ENCODE data around the gene PLD1. TPM values are rescaled to one million over a fixed set of nuclear protein-coding genes. Genes with fewer than 3 reads are reported as not detected.

PLD1 gene
- total RNA-seq, 1 donor from 2014 or later = 4.1 TPM

DNA sequence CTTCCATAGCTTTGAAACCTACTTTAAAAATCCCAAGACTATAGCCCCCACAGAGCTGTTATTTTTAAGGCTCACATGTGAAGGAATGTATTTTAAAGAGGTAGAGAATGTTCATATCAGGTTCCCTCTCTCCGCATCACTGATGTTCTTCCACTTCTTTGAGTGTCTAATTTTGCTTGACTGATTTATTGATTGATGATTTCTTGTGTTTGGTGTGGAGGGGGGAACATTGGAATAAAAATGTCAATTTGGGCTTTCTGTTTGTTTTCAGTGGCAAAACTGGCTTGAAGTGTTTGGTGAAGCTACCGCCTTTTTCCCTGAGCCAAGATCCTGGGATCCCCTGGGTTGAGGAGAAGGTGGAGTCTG lies 30.1 kb upstream of the PLD1 start:
- FAIRE-seq (no peak), DNase-seq (ENCODE audit: low spot score in 2 of 2) (no peak)

GRCh38 chr3:171839270-171839669 lies 29.0 kb upstream of the PLD1 start:
- no peak for DNase-seq (ENCODE audit: low spot score in 2 of 2)
- no peak for FAIRE-seq

DNA sequence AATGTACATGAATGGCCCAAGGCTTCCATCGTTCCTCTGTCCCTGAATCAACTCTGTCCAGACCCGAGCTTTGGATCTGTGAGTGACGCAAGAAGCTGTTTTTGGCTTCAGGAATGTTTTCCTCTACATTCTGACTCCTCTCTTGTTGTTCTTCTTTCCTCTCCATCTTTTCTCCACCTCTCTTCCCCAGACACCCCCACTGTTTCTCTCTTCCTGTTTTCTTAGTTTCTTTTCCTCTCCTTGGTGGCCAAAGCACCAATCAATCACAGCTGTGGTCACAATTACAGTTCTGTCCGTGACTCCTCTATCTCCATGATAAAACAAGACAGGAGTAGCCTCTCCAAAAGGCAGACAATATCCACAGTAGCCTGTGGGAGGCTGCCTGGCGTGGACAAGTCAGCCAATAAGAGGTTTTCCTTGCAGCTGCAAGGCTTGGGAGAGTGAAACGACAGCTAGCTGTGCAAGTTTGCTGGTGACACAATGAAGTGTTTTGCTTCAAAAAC lies 28.0 kb upstream of the PLD1 start:
- DNase-seq (ENCODE audit: low spot score in 2 of 2) (no peak), FAIRE-seq (no peak)

DNA sequence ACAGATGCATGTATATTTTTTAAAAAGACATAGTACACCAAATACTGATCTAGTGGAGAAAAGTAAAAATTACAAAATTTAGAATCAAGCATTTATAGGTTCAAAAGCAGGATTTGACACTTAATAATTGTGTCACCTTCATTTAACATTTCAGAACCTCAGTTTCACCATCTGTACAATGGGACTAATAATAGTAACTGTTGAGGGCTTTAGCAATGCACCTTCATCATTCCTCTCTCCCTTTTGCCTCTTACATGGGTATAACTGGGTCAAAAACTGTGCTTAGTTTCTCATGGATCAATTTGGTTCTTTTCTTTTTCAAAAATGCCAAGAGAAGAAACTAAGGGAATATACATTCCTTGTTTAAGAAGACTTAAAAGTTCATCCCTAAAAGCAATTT lies 27.4 kb upstream of the PLD1 start:
- FAIRE-seq (no peak), DNase-seq (ENCODE audit: low spot score in 2 of 2) (no peak)

GRCh38 chr3:171836855-171837254 lies 26.6 kb upstream of the PLD1 start:
- no peak for FAIRE-seq

DNA sequence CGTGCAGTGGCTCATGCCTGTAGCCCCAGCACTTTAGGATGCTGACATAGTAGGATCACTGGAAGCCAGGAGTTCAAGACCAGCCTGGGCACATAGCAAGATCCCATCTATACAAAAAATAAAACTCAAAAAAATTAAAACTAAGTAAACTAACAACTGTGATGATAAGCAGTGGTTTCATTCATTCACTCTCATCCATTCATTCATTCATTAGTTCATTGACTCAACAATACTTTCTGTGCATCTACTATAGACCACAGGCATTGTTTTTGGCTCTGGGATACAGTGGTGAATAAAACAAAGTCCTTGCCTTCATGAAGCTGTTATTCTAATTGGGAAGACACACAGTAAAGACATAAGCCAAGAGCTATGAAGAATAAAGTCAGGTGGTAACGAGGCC lies 25.3 kb upstream of the PLD1 start:
- FAIRE-seq (no peak), DNase-seq (ENCODE audit: low spot score in 2 of 2) (no peak)

More at GRCh38 chr3:171836855-171837254, 26.6 kb upstream of the PLD1 start:
- DNase-seq (ENCODE audit: low spot score in 2 of 2) = no peak

- FAIRE-seq = no peak
These were observed 24.8 kb upstream of the PLD1 start for GRCh38 chr3:171835116-171835515.

DNA sequence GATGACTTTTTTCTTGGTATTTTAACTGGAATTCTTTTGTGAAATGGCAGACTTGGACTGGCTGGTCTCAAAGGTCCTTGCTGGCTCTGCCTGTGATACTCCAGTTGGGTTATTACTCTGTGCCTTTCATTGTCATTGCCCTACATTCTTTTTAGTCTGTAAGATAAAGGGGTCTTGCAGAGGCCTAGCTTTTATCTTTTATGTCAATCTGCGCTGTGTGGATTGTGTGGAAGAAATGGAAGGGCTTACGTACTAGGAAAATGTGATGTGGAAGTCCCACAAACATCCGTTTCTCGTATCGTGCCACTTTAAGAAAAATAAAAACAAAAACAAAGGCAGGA lies 24.1 kb upstream of the PLD1 start:
- FAIRE-seq = no peak
- DNase-seq (ENCODE audit: low spot score in 2 of 2) = no peak

More at GRCh38 chr3:171835116-171835515, 24.8 kb upstream of the PLD1 start:
- DNase-seq (ENCODE audit: low spot score in 2 of 2) = no peak

DNA sequence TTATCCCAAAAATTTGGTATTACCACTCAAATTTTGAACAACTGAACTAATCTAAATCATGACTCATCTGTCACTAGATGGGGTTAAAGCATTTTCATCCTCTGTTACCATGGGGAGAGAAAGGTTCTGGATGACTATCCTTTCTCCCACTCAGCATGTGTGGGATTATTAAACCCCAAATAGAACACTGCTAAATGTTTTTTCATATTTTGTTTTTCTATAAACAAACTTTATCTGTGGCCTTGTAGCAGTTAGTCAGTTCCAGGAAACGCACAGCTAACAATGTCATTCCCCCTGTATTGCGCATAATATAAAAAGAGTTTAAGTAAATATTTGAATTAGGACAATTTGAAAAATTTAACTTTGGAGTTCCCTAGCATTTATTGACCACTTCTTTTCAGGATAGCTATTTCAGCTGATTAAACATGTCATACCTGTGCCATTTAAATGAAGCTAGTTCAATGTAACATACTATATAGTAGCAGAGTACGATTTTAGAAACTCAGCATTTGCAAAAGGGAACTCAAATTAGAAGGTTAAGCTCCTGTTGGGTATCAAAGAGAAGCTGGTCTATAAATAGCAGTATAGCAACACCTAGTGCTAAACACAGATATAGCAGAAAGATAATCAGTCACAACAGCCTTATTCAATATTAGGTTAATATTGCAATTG lies 23.6 kb upstream of the PLD1 start:
- FAIRE-seq (no peak), DNase-seq (ENCODE audit: low spot score in 2 of 2) (no peak)

- no peak for DNase-seq (ENCODE audit: low spot score in 2 of 2)
These were observed 22.7 kb upstream of the PLD1 start for GRCh38 chr3:171832989-171833388.

DNA sequence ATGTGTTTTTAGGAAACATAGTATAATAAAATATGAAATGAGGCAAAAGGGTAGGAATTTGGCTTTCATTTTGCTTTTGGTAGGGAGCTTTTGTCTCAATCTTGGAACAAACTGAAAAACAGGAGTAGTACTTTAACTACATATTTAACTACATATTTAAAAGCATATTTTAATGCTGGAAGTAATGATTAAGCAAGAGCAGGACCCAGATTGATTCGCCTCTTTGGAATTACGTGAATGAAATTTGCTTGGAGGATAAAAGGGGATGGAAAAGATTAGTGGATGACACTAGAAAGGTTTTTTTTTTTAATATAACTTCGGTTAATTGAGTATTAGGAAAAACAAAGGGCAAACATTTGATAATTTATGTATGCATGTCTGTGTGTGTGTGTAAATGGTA lies 21.7 kb upstream of the PLD1 start:
- FAIRE-seq = no peak

More at GRCh38 chr3:171832989-171833388, 22.7 kb upstream of the PLD1 start:
- FAIRE-seq = no peak

DNA sequence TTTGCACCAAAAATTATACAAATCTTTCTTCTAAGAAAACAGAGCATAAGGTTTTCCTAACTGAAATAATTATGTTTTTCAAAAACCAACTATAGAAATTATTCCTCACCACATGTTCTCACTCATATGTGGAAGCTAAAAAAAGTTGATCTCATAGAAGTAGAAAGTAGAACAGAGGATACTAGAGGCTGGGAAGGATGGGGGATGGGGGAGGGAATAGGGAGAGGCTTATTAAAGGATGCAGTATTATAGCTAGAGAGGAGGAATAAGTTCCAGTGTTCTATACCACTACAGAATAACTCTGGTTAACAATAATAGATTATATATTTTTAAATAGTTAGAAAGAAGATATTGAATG lies 20.2 kb upstream of the PLD1 start:
- DNase-seq (ENCODE audit: low spot score in 2 of 2) (no peak), FAIRE-seq (no peak)

More for the DNA sequence above, 21.7 kb upstream of the PLD1 start:
- DNase-seq (ENCODE audit: low spot score in 2 of 2) = no peak

DNA sequence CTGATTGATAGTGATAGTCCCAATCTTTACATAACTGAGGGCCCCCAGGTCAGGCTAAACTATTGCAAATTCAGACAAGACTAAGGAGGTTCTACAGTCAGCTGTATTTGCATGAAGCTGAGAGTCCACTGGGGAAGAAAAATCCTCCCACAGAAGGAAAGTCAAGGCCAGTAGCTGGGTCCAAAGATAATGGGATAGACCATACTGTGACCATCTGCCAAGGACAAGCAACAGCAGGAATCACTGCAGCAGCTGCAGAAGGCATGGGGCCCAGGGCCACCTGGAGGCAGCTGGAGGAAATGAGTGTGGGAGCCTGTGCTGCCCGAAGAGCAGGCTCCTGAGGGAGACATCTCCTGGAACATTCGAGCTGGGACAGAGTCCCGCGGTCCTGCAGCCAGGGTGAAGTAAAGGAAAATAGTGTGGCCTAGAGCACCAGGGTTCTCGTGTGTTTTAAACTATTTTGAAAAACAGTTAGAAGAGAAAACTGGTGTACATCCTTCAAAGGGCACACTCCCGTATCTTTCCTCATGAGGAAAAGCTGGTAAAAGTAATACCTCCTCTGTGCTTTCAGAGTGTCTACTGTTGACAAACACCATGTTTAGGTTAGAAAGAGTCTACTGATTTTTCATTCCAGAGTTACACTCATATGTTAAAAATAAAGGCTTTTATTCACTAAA lies 19.7 kb upstream of the PLD1 start:
- FAIRE-seq (no peak), DNase-seq (ENCODE audit: low spot score in 2 of 2) (peak in 1 of 2 donors; percentile 29)

DNA sequence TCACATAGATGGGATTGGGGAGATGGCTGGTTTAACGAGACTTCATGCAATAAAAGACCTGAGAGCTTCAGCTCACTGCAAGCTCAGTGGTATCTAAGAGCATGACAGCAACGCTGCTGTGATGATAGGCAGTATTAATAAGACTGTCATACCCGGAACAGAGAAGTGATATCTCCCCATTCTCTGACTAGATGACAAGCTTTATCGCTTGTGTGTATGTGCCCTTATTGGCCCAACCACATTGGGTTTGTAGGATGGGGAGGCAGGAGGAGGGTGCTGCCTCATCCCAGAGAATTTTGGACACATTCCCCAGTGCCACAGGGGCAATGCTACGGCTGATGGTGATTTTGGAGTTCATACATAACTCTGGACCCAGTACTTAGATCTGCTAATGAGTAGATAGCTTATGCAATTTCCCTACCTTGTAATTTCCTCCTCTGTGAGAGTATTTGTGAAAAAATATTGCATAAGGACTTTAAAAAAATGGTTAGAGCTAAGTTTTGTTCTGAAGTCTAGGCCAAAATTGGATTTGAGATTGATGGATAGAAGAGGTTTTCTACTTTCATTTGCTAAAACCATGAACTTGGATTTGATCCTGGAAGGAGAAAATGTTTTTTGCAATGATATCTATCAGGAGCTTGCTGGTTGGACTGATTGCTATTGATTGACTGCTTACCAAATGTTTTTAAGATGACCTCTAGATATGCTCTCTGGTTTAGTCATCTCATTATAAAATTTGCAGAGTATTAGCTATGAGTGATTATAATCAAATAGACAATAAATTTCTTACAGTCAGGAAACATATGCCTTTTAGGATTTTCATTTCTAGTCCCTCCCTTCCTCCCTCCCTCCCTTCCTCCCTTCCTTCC lies 18.9 kb upstream of the PLD1 start:
- DNase-seq (ENCODE audit: low spot score in 2 of 2) (no peak), FAIRE-seq (no peak)

GRCh38 chr3:171827836-171828458 lies 17.7 kb upstream of the PLD1 start:
- no peak for FAIRE-seq
- no peak for DNase-seq (ENCODE audit: low spot score in 2 of 2)

GRCh38 chr3:171827385-171827784 lies 17.1 kb upstream of the PLD1 start:
- DNase-seq (ENCODE audit: low spot score in 2 of 2) (no peak), FAIRE-seq (no peak)

DNA sequence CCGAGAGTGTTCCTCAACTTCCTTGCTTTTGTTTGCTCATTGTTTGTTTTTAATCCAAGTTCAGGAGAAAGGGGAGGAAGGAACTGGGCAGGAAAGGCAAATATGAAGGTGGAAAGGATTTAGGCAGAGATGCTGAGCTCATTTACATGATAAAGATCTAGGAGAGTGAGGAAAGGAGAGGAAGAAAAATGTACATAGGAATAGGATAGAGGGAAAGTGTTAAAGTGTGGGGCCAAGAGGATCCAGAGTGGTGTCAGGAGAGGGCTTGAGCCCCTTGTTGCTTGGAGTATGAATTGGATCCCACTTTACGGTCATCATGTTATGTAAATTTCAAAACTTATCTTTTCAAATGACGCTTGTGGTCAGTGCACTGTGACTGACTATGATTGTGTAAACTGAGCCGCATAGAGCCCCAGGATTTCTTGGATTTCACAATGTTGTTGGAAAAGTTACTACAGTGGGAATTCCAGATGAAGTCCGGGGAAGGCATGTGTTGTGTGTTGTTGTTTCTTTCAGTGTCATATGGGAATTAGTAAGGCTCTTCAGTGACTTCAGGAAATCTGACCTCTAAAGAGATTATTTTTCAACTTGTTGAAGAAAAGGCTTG lies 15.0 kb upstream of the PLD1 start:
- no peak for FAIRE-seq

GRCh38 chr3:171824824-171825221 lies 14.5 kb upstream of the PLD1 start:
- FAIRE-seq = no peak
- DNase-seq (ENCODE audit: low spot score in 2 of 2) = no peak

More for the DNA sequence above, 15.0 kb upstream of the PLD1 start:
- DNase-seq (ENCODE audit: low spot score in 2 of 2) = no peak

DNA sequence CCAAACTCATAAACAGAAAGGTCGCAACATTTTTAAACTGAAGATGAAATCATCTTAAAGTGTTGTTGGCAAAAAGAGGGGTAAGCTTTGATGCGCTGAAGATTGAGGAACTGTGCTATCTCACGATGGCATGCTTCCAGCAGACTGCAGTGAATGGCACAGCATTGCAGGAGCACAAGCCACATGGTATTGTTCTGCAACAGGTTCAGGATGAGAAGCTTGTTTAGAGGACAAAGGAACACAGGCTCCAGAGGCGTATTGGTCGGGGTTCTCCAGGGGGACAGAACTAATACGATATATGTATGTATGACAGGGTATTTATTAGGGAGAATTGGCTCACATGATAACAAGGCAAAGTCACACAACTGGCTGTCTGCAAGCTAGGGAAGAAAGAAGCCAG lies 13.8 kb upstream of the PLD1 start:
- DNase-seq (ENCODE audit: low spot score in 2 of 2) (no peak), FAIRE-seq (no peak)

DNA sequence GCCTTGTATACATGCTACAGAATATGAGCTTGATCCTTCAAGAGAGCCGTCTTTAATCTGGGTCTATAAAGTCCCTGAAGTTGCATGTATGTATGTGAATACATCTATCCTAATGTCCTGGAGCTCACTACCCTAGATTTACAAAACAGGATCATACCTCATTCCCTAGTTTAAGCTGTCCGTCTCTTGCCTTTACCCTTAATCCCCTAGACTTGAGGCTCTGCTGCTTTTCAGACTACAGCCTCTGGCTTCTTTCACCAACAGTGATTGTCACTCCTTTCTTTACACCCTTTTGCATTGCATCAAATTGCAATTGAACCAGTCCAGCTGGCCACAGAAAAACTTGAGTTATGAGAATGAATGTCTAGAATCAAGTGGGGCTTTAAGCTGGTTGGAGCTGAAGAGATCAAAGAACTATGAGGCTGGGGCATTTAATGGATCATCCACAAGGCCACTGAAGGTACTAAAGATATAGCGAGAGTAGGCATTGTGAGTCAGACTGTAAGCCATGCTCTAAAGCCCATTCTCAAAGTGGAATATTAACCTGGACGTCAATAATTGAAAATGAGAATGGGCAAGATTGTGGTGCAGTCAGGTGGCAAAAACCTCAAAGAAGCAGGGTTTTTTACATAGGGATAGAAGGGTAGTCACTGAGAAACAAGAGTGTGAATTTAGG lies 12.3 kb upstream of the PLD1 start:
- no peak for DNase-seq (ENCODE audit: low spot score in 2 of 2)
- FAIRE-seq = no peak
